Tibial artery (tissue), 4 donors: ENCODE results near the gene NRCAM.

Experiments
- DNase-seq, 2 donors: peaks; one replicate each; pipeline ENCODE4 v3.0.0-alpha.2; 2019
- H3K27ac ChIP-seq, 2 donors: fragments of 200-600 bp; sonication (generic) in 1 of 2; 1 replicate in 1 of 2; 2 replicates in 1 of 2; pipeline ENCODE4 v1.5.1; 2018 to 2019; ENCODE audit warnings: mild to moderate bottlenecking in 1 of 2
- H3K27me3 ChIP-seq, 2 donors: fragments of 200-600 bp; sonication (generic) in 1 of 2; one replicate each; pipeline versions ENCODE4 v1.5.1 to v1.6.0; 2016 to 2019
- H3K36me3 ChIP-seq, 3 donors: fragments of 200-600 bp; sonication (generic) in 2 of 3; one replicate each; pipeline ENCODE4 v1.5.1; 2016 to 2019; ENCODE audit warnings: mild to moderate bottlenecking in 2 of 3
- H3K4me1 ChIP-seq, 4 donors: fragments of 200-600 bp; sonication (generic) in 2 of 4; 1 replicate in 3 of 4; 2 replicates in 1 of 4; pipeline ENCODE4 v1.5.1; 2016 to 2019
- H3K4me3 ChIP-seq, 2 donors: fragments of 200-600 bp; sonication (generic) in 1 of 2; 1 replicate in 1 of 2; 2 replicates in 1 of 2; pipeline ENCODE4 v1.5.1; 2018 to 2019; ENCODE audit warnings: mild to moderate bottlenecking in 2 of 2
- H3K9me3 ChIP-seq, 3 donors: fragments of 200-600 bp; sonication (generic) in 1 of 3; one replicate each; pipeline ENCODE4 v1.5.1; 2016 to 2019
- CTCF ChIP-seq, 2 experiments: fragments of 200-600 bp in 1 of 2; fragments of 450-650 bp in 1 of 2; IDR thresholded peaks; one replicate each; pipeline ENCODE4 v1.5.1; 2017 to 2019; ENCODE audit warnings: antibody characterized with exemption in 2 of 2, mild to moderate bottlenecking in 1 of 2, moderate library complexity in 1 of 2
- intact Hi-C: fragments of 100-400 bp; cut with DNase I; formaldehyde crosslinking; loops from one replicate; pipeline ENCODE4 v1.15.0; 2023; ENCODE audit warnings: low total_unique reads

NRCAM gene

GRCh38 chr7:108142675-108143259 lies 313.5 kb downstream of the NRCAM start:
- H3K27me3 ChIP-seq: no peaks in the 10 kb centered on the region
- no peak overlapping the region for H3K4me3 ChIP-seq
- peaks cover 0 to 4% (median 0%) of the 10 kb centered on the region in 4 donors for H3K4me1 ChIP-seq
- intact Hi-C loops: loop anchor here (10.0 kb wide), 1 partner anchor 258 kb away; no protein-coding TSS in a partner anchor
- H3K9me3 ChIP-seq: no peaks in the 10 kb centered on the region
- no peaks in the 10 kb centered on the region for H3K36me3 ChIP-seq
- no peak overlapping the region for H3K27ac ChIP-seq
- DNase-seq: no peak
- TF ChIP-seq CTCF (IDR thresholded peaks at IDR 0.05): no peak

GRCh38 chr7:108142180-108142579 lies 314.1 kb downstream of the NRCAM start:
- intact Hi-C loops: loop anchor here (10.0 kb wide), 1 partner anchor 257 kb away; no protein-coding TSS in a partner anchor
- no peak for DNase-seq

GRCh38 chr7:108140671-108141070 lies 315.6 kb downstream of the NRCAM start:
- Histone ChIP-seq H3K4me1 (no peaks in the 10 kb centered on the region), H3K36me3 (no peaks in the 10 kb centered on the region), H3K27me3 (no peaks in the 10 kb centered on the region), H3K4me3 (no peak overlapping the region), H3K9me3 (no peaks in the 10 kb centered on the region), H3K27ac (no peak overlapping the region)
- TF ChIP-seq CTCF (IDR thresholded peaks at IDR 0.05): no peak
- intact Hi-C loops: loop anchor here (10.0 kb wide), 1 partner anchor 256 kb away; no protein-coding TSS in a partner anchor
- DNase-seq: no peak

More at GRCh38 chr7:108142180-108142579, 314.1 kb downstream of the NRCAM start:
- H3K9me3 ChIP-seq: no peaks in the 10 kb centered on the region
- no peak for TF ChIP-seq CTCF (IDR thresholded peaks at IDR 0.05)
- H3K4me1 ChIP-seq: peaks cover 0 to 4% (median 0%) of the 10 kb centered on the region in 4 donors
- H3K27ac ChIP-seq: no peak overlapping the region
- no peaks in the 10 kb centered on the region for H3K36me3 ChIP-seq
- no peaks in the 10 kb centered on the region for H3K27me3 ChIP-seq
- H3K4me3 ChIP-seq: no peak overlapping the region

- H3K4me3 ChIP-seq: no peak overlapping the region
- intact Hi-C loops: no loop called here
- H3K9me3 ChIP-seq: no peaks in the 10 kb centered on the region
- no peak for TF ChIP-seq CTCF (IDR thresholded peaks at IDR 0.05)
- no peak overlapping the region for H3K27ac ChIP-seq
- no peaks in the 10 kb centered on the region for H3K36me3 ChIP-seq
- DNase-seq: no peak
- H3K27me3 ChIP-seq: no peaks in the 10 kb centered on the region
- no peaks in the 10 kb centered on the region for H3K4me1 ChIP-seq
Observed at GRCh38 chr7:108138911-108139310, 317.3 kb downstream of the NRCAM start.

GRCh38 chr7:108137993-108138392 lies 318.2 kb downstream of the NRCAM start:
- Histone ChIP-seq H3K36me3 (no peaks in the 10 kb centered on the region), H3K27me3 (no peaks in the 10 kb centered on the region), H3K27ac (no peak overlapping the region), H3K4me3 (no peak overlapping the region), H3K9me3 (no peaks in the 10 kb centered on the region), H3K4me1 (no peaks in the 10 kb centered on the region)
- TF ChIP-seq CTCF (IDR thresholded peaks at IDR 0.05): no peak
- intact Hi-C loops: no loop called here
- DNase-seq: no peak
